ENCODE data around the gene NFIB. TPM values are rescaled to one million over a fixed set of nuclear protein-coding genes. Genes with fewer than 3 reads are reported as not detected.
A peak's percentile ranks its signal among the peaks of the same experiment; 100 is the strongest.

Gene NFIB
- total and polyA plus RNA-seq, 2 of the 8 experiments (the other 6 are each of a cell fraction or from before 2014, with no cell fraction given) = 2.6 to 13.1 TPM

DNA sequence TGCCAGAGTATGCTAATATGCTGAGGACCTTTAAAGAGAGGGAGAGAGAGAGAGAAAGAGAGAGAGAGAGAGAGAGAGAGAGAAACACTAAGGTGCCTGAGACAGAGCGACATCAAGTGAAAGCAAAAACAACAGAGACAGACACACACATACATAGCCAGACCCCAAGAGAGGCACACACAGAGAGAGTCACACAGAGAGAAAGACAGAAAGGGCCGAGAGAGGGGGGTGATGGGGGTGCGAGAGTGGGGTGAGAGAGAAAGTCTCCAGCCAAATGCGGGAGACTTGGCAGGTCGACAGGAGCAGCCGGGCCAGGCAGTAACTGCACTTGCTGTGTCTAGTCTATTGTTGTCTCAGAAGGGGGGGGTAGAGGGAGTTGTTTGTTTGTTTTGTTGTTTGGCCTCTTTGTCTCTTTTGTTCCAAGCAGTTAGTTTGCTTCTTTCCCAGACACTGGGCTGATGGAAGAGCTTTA is 30.1 kb upstream of the NFIB start:
- Histone ChIP-seq H2BK15ac (ENCODE audit: low read length) (no peak overlapping the region), H2BK20ac (ENCODE audit: low read length) (no peak overlapping the region), H3K79me1 (ENCODE audit: low read depth, low read length) (no peaks in the 10 kb centered on the region), H3K4me2 (ENCODE audit: insufficient read depth in 1 of 2, low read depth in 2 of 2, low read length in 2 of 2) (peak overlapping the region; percentile 93 to 95), H3K9ac (replicated peaks in 1 of 4; ENCODE audit: extremely low read depth in 1 of 4, low read depth in 3 of 4, low read length in 3 of 4) (no peak overlapping the region; a peak in 1 of 7 replicates), H2BK120ac (replicated peaks; ENCODE audit: low read depth, low read length) (no peak overlapping the region), H3K36me3 (ENCODE audit: control insufficient read depth in 2 of 4, insufficient read depth in 4 of 4, low read length in 3 of 4) (no peaks in the 10 kb centered on the region), H3K4me1 (replicated peaks in 1 of 4; ENCODE audit: control insufficient read depth in 3 of 4, insufficient read depth in 4 of 4, low read length in 3 of 4) (peaks cover 15 to 25% (median 20%) of the 10 kb centered on the region in 4 experiments), H4K91ac (replicated peaks; ENCODE audit: insufficient read length, low read length) (no peak overlapping the region), H4K5ac (ENCODE audit: insufficient read length, low read depth, low read length) (no peak overlapping the region), H4K8ac (ENCODE audit: extremely low read depth, insufficient read depth, low read length) (no peak overlapping the region), H3K4ac (replicated peaks; ENCODE audit: insufficient read length, low read depth, low read length) (no peak overlapping the region), H4K20me1 (replicated peaks in 1 of 2; ENCODE audit: control insufficient read depth in 1 of 2, insufficient read depth in 2 of 2, low read length in 2 of 2) (no peaks in the 10 kb centered on the region), H3K79me2 (ENCODE audit: control insufficient read depth in 1 of 2, insufficient read depth in 2 of 2, low read length in 2 of 2) (no peaks in the 10 kb centered on the region), H2AFZ (ENCODE audit: low read length) (no peak overlapping the region), H2AK5ac (ENCODE audit: low read depth, low read length) (no peak overlapping the region), H3K18ac (ENCODE audit: extremely low read depth, low read length) (peak overlapping the region; percentile 52; the same call in 1 of the 2 replicates), H3K4me3 (ENCODE audit: extremely low read depth in 1 of 4, insufficient read depth in 2 of 4, low read depth in 3 of 4, low read length in 4 of 4) (peak overlapping the region; percentile 14 to 67 (median 26); a peak in 5 of 8 replicates), H2BK12ac (ENCODE audit: low read depth, low read length) (no peak overlapping the region; the same call in 1 of the 2 replicates), H3K14ac (ENCODE audit: insufficient read length) (no peak overlapping the region), H3K27ac (ENCODE audit: low read depth, low read length) (no peak overlapping the region), H3K9me3 (ENCODE audit: insufficient read depth in 2 of 2, low read depth in 1 of 2, low read length in 1 of 2) (no peaks in the 10 kb centered on the region; a peak in 1 of 4 replicates), H3K23ac (ENCODE audit: insufficient read length) (no peak overlapping the region), H3K23me2 (ENCODE audit: low read depth, low read length) (peaks cover 35% of the 10 kb centered on the region), H2BK5ac (ENCODE audit: low read depth, low read length) (0 out of 2 replicates have a peak overlapping the region, but pooled peaks have one; percentile 23), H3K27me3 (replicated peaks in 1 of 4; ENCODE audit: control insufficient read depth in 3 of 4, extremely low read depth in 1 of 4, insufficient read depth in 3 of 4, low read length in 3 of 4) (peaks cover 2 to 46% (median 34%) of the 10 kb centered on the region in 4 experiments), H3K56ac (replicated peaks; ENCODE audit: insufficient read length, low read depth, low read length) (no peak overlapping the region)
- WGBS, 2 experiments (ENCODE audit: extremely low coverage in 1 of 2, insufficient coverage in 1 of 2, insufficient read length in 1 of 2, insufficient replicate concordance in 2 of 2, low coverage in 1 of 2, low lambda C conversion rate in 2 of 2, missing lambda C conversion rate in 1 of 2) = 9% methylated on average over 6 of the region's 6 CpGs; no CpG with 5 or more reads in 1 of the 2 experiments
- DNase-seq (ENCODE audit: low read depth in 1 of 2, low spot score in 2 of 2) (no peak), FAIRE-seq (peak; percentile 80)
- ChIA-PET CTCF (ENCODE audit: partially characterized antibody) (interaction anchor here (1.9 to 2.4 kb wide), 2 partner anchors 9 to 80 kb away, joined by 6 to 9 read pairs; no protein-coding TSS in a partner anchor), POLR2A (ENCODE audit: partially characterized antibody) (interaction anchor here (1.0 to 3.3 kb wide), 4 partner anchors 20 to 32 kb away, joined by 3 to 20 read pairs (median 10); no protein-coding TSS in a partner anchor)
- no peak for TF ChIP-seq CTBP2 (IDR thresholded peaks at IDR 0.05; ENCODE audit: borderline replicate concordance, insufficient read depth, insufficient read length, low read length)
- no peak for TF ChIP-seq YY1 (IDR thresholded peaks at IDR 0.05; ENCODE audit: low read depth, low read length)
- no peak for TF ChIP-seq CBX8 (IDR thresholded peaks at IDR 0.05; ENCODE audit: borderline replicate concordance, low read depth, low read length)
- no peak; a peak in 1 of 4 replicates for TF ChIP-seq RAD21 (IDR thresholded peaks at IDR 0.05 in 1 of 2, conservative IDR thresholded peaks at IDR 0.05 in 1 of 2; ENCODE audit: low read depth in 2 of 2, low read length in 2 of 2)
- TF ChIP-seq TAF1 (IDR thresholded peaks at IDR 0.05; ENCODE audit: low read depth, low read length) = peak; percentile 15; the same call in 1 of the 2 replicates
